Measurements from ENCODE around the gene LHFPL3.

LHFPL3 gene

DNA sequence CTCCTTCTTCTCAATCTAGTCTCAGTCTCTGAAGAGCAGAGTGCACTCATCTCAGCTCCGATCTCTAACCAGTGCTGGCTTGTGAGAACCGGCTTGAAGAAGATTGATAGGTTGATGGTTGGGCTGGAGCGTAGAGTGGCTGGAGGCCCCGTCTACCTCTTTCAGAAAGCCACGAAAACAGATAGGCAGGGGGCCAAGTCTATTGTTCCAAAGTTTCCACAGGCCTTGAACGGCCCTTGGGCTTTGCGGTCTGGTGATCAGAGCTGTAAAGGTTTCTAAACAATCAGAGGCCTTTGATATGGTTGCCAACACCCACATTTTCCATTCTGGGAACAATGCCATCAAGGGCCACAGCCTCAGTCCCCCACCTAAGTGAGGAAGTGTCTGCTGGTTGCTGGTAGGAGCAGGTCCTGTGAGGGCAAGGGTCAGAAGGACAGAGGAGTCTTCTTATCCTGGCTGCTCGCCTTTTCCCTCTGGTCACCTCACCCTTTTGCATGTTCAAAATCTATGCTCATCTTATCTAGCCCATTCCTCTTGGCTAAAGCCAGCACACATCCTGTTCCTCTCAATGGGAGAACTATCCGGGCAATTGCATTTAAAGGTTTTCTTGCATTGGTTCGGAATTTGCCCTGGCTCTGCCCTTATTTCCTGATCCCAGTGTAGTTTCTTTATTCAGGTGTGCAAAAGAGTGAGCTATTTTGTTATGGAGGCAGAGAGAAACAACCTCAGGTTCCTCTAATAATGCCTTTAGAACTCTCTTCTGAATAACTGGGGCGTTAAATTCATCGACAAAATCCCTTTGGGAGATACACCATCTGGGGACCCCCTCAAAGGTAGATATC lies 615.3 kb downstream of the LHFPL3 start:
- no peak for DNase-seq (ENCODE audit: low read depth in 1 of 2, low spot score in 1 of 2)
- no peak for TF ChIP-seq JUND (IDR thresholded peaks at IDR 0.05; ENCODE audit: low read depth)
- in situ Hi-C loops (cut with HindIII; ENCODE audit: low pct_unique_long_range_greater_than_20kb, low sequenced_read_pairs): no loop called here

DNA sequence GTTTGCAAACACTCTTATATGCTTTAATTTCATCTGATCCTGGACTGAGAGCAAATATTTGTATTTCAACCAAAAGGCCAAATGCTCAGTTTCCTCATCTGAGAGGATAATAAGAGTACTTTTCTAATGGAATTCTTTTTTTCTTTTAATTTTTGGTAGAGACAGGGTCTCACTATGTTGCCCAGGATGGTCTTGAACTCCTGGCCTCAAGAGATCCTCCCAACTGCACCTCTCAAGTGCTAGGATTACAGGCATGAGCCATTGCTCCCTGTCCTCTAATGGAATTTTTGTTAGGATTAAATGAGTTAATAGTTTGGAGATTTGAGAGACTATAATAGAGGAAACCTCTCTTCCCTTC lies 617.2 kb downstream of the LHFPL3 start:
- in situ Hi-C loops (cut with HindIII; ENCODE audit: low pct_unique_long_range_greater_than_20kb, low sequenced_read_pairs): no loop called here
- no peak for TF ChIP-seq JUND (IDR thresholded peaks at IDR 0.05; ENCODE audit: low read depth)
- DNase-seq (ENCODE audit: low read depth in 1 of 2, low spot score in 1 of 2): no peak

DNA sequence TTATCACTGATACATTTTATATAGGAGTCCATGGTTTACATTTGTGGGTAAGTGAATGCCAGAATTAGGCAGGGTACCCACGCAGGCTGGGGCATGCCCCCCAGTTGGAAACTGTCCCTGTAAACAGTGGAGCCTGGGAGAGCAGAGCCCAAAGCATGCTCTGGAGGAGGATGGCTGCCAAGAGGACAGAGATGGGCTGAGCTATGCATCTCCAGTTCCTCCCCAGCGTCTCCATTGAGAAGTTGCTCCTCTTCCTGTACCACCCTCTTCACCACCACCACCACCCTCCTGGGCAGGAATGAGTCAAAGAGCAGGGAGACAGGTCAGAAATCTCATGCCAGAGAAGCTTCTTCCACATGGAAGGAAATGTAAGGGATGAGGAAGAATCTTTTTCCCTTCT lies 617.9 kb downstream of the LHFPL3 start:
- in situ Hi-C loops (cut with HindIII; ENCODE audit: low pct_unique_long_range_greater_than_20kb, low sequenced_read_pairs): no loop called here
- no peak for DNase-seq (ENCODE audit: low read depth in 1 of 2, low spot score in 1 of 2)
- TF ChIP-seq JUND (IDR thresholded peaks at IDR 0.05; ENCODE audit: low read depth): no peak

DNA sequence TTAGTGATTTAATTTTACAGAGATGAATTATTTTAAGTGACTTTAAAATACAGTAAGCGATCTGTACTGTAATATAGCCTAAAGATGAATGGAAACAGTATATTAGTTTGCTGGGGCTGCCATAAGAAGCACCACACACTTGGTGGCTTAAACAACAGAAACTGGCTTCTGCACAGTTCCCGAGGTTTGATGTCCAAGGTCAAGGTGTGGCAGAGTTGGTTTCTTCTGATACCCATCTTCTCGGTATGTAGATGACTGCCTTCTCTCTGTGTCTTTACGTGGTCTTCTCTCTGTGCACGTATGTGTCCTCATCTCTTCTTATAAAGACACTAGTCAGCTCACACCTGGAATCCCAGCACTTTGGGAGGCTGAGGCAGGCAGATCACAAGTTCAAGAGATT lies 621.6 kb downstream of the LHFPL3 start:
- TF ChIP-seq JUND (IDR thresholded peaks at IDR 0.05; ENCODE audit: low read depth): no peak
- in situ Hi-C loops (cut with HindIII; ENCODE audit: low pct_unique_long_range_greater_than_20kb, low sequenced_read_pairs): no loop called here
- no peak for DNase-seq (ENCODE audit: low read depth in 1 of 2, low spot score in 1 of 2)

DNA sequence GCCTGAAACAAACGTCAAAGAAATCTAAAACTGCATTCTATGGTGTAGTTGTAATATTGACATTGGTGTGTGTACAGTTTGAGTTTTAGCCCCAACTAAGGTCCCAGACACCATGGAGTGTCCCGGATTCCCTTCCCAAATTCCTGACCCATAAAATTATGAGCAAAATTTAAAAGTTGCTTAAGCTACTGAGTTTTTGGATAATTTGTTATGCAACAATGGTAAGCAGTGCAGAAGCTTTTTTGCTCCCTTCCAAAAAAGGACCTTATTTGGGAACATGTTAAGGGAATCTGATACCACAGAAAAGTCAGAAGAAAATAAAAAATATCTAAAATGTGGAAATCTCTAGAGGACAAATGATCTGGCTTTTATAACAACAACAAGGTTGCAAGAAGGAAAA lies 622.4 kb downstream of the LHFPL3 start:
- in situ Hi-C loops (cut with HindIII; ENCODE audit: low pct_unique_long_range_greater_than_20kb, low sequenced_read_pairs): no loop called here
- TF ChIP-seq JUND (IDR thresholded peaks at IDR 0.05; ENCODE audit: low read depth): no peak
- DNase-seq (ENCODE audit: low read depth in 1 of 2, low spot score in 1 of 2): no peak

DNA sequence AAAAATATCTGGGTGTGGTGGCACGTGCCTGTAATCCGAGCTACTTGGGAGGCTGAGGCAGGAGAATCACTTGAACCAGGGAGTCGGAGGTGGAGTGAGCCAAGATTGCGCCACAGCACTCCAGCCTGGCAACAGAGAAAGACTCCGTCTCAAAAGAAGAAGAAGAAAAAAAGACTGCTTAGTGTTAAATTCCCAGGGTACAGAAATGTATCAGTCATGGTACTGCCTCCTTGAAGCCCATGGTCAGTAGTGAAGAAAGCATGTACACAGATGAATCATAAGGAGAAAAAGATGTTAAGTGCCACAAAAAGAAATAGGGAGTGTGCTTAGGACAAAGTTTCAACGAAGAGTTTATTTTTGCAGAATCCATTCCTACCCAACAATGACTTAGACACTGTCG lies 623.1 kb downstream of the LHFPL3 start:
- in situ Hi-C loops (cut with HindIII; ENCODE audit: low pct_unique_long_range_greater_than_20kb, low sequenced_read_pairs): no loop called here
- DNase-seq (ENCODE audit: low read depth in 1 of 2, low spot score in 1 of 2): no peak
- no peak for TF ChIP-seq JUND (IDR thresholded peaks at IDR 0.05; ENCODE audit: low read depth)

DNA sequence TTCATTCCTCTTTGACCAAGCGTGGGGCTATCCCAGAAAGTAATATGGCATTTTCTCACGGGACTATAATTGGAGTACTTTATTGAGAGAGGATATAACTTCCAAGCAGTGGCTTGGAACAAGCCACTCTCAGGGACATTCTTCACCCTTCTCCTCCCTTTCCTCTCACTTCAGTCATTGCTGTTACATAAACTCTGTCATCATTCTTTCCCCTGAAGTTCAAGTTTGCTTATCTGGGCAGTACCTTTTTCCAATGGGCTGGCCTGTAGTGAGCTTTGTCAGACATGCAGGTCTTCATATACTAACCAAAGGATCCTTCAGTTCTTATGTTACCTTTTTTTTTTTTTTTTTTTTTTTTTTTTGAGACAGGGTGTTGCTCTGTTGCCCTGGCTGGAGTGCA lies 626.9 kb downstream of the LHFPL3 start:
- DNase-seq (ENCODE audit: low read depth in 1 of 2, low spot score in 1 of 2): no peak
- in situ Hi-C loops (cut with HindIII; ENCODE audit: low pct_unique_long_range_greater_than_20kb, low sequenced_read_pairs): no loop called here
- no peak for TF ChIP-seq JUND (IDR thresholded peaks at IDR 0.05; ENCODE audit: low read depth)

All from T47D (cell line).